HG03460 (cell line): ENCODE measurements around the gene LAPTM5.

ENCODE experiments used
- ATAC-seq: cut with Tn5 transposase; IDR thresholded peaks from one replicate; pipeline ENCODE4 v1.9.1; 2021; ENCODE audit not compliant: unreplicated experiment

LAPTM5 gene

DNA sequence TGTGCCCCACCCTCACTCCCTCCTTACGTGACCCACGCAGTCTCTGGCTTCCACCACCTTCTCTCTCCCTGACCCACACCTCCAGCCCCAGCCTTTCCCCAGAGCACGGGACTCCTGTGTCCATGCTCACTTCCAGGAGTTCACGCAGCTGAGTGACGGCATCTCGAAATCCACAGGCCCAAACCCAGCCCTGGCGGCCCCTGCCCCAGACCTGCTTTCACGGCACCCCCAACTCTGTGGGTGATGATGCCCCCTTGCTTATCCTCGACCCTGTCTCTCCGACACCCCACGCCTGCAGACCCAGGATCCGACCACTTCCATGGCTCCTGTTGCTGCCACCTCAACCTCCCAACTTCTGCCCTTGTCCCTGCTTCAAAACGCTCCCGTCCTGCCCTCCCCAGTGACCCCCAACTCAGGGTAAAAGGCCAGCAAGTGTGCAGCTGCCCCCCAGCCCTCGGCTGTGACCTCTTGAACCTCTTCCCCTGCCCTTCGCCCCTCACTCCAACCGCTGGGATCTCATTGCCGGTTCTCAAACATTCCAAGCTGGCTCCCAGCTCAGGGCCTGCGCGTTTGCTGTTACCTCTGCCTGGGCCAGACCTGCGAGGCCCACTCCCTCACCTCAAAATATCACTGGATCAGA, 30.4 kb upstream of the LAPTM5 start:
- ATAC-seq, result no peak

- no peak for ATAC-seq
These were observed 29.7 kb upstream of the LAPTM5 start for GRCh38 chr1:30787266-30787665.

- no peak for ATAC-seq
These were observed 28.9 kb upstream of the LAPTM5 start for GRCh38 chr1:30786264-30786991.

DNA sequence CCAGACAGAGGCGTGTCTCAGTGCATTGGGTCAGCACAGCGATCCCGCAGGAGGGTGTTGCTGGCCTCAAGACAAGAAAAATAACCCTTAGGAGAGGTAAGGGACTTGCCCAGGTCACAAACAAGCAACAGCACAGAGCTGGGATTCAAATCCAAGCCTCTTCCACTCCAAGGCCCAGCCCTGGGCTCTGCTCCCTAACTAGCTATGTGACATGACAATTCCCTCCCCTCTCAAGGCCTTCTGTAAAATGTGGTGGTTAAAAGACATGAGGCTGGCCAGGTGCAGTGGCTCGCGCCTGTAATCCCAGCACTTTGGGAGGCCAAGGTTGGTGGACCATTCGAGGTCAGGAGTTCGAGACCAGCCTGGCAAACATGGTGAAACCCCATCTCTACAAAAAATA, 28.1 kb upstream of the LAPTM5 start:
- no peak for ATAC-seq

DNA sequence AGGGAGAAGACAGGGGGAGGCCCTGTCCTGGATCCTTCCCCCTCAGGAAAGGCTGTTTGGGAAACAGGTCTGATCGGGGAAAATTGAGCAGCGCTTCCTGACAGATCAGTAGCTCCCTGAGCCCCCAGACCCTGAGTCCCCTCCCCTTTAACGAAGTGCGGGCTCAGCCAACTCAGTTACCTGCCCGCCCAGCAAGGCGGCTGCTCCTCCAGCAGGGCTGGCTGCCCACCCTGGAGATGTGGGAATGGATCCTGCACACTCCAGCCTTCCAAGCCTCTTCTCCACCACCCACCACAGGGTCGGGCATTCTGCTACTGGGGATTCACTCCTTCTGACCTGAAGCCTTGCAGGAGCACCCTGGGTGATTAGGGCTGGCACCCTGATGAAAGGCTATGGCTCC, 27.6 kb upstream of the LAPTM5 start:
- ATAC-seq, result no peak

DNA sequence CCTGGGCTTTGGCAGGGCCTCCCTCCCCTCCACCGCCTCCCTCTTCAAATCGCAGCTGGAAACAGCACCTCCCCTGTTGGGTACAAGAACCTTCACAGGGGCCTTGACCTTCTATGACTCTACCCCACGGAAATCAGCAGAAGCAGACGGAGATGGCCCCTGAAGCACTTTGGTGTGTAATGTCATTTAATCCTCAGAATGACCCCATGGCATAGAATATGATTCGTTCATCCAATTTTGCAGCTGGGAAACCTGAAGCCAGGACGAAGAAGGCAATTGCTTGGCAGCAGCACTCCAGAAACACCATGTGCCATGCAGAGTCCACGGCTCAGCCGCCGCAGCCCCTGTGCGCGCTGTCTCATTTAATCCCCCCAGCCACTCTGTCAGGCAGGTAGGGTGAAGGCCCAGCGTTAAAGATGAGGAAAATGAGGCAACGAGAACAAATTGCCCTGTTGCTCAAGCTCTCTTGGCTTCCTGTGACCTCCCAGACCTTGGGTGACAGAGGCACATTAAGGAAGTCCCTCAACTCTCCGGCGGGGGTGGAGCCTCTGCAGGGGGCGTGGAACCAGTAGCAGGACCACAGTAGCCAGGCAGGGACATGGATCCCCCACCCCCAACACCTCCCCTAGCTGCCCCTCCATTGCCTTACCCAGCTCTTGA, 25.8 kb upstream of the LAPTM5 start:
- no peak for ATAC-seq

DNA sequence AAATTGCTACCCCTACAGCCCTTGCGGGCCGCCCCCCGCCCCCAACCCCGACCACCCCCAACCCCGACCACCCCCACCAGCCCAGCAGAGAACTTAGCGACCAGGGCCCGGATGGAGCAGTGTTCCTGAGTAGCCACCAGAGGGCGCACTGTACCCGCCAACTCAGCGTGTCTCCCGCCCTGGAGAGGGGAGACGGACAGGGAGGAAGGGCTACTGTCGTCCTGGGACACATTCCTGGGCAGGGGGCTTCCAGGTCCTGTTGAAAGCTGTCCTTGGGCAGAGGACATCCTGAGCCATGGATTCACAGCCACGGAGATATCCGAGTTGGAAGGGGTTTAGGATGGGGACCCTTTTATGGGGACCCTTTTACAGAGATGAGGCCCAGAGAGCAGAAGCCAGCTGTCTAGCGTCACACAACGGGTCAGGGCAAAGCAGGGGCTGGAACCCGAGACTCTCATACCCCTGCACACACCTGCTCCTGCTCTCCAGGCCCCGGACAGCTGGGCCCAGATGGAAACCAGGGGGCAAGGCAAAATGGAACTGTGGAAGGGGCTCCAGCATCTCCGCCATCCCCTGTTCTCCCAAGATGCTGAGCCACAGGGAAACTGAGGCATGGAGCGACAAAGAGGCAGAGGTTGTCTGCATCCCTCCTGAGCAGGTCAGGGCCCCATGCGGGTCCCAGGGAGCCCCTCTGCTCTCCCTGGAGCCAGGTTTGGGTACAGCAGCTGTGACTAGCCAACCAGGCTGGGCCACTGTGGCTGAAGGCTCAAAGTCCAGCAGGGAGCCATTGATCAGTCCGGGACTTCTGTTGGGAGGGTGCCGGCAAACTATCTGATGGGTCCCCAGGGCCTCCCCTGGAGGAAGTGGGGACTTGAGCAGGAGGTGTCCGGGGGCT, 25.0 kb upstream of the LAPTM5 start:
- ATAC-seq, result peak; percentile 57

GRCh38 chr1:30781906-30782305, 24.3 kb upstream of the LAPTM5 start:
- ATAC-seq, result no peak

DNA sequence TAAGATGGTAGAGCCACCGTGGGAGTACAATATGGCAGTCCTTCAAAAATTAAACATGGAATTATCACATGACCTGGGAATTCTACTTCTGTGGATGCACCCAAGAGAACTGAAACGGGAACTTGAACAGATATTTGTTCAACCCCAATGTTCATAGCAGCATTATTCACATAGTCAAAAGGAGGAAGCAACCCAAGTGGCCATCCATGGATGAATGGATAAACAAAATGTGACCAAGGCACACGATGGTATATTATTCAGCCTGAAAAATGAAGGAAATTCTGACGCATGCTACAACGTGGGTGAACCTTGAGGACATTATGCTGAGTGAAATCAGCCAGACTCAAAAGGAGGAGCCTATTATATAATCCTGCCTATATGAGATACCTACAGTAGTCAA, 22.8 kb upstream of the LAPTM5 start:
- no peak for ATAC-seq

GRCh38 chr1:30779294-30780071, 21.9 kb upstream of the LAPTM5 start:
- ATAC-seq, result peak; percentile 55

- ATAC-seq, result no peak
These were observed 21.4 kb upstream of the LAPTM5 start for GRCh38 chr1:30778979-30779293.

DNA sequence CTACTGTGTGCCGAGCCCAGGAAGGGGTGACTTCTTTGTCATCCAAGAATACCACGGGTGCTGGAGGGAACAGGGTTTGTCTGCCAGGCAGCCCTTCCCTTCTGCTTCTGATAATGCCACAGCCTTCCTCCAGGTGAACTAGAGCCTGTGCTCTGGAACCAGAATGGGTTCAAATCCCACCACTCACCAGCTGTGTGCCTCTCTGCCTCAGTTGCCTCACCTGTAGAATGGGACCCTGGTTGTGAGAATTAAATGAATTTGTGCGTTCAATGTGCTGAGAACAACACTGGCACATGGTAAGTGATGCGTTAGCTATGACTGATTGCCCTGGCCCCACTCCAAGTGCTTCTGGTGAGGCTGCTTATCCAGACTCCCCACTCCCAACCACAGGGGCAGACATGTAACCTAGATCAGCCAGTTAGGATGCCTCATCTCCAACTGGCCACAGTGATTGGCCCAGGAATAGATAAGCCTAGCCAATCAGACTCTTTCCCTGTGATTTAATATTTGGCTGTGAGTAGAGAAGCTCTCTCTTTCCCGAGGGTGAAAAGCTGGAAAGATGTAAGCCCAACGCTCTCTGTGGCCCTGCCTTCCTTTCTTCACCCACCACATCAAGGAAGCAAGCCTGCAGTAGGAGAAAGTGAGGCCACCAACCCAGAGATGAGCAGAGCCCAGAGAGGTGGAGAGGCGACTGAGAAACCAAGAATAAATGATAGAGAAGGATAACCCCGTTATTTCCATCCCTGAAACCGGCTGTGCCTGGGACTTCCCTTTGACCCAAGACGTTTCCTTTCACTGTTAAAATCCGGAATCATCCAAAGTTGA, 20.8 kb upstream of the LAPTM5 start:
- no peak for ATAC-seq

DNA sequence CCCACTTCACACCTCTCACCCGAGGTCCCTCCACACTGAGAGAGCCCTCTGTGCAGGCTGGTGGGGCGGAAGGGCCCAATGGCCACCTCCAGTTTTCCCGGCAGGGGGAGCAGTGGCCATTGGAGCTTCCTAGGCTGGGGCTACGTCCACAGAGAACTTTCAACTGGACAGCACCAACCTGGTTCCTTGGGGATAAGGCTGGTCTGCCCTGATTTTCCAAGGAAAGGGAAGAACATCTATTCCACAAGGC, 20.3 kb upstream of the LAPTM5 start:
- ATAC-seq, result no peak

- ATAC-seq, result no peak
These were observed 19.7 kb upstream of the LAPTM5 start for GRCh38 chr1:30777060-30777903.

DNA sequence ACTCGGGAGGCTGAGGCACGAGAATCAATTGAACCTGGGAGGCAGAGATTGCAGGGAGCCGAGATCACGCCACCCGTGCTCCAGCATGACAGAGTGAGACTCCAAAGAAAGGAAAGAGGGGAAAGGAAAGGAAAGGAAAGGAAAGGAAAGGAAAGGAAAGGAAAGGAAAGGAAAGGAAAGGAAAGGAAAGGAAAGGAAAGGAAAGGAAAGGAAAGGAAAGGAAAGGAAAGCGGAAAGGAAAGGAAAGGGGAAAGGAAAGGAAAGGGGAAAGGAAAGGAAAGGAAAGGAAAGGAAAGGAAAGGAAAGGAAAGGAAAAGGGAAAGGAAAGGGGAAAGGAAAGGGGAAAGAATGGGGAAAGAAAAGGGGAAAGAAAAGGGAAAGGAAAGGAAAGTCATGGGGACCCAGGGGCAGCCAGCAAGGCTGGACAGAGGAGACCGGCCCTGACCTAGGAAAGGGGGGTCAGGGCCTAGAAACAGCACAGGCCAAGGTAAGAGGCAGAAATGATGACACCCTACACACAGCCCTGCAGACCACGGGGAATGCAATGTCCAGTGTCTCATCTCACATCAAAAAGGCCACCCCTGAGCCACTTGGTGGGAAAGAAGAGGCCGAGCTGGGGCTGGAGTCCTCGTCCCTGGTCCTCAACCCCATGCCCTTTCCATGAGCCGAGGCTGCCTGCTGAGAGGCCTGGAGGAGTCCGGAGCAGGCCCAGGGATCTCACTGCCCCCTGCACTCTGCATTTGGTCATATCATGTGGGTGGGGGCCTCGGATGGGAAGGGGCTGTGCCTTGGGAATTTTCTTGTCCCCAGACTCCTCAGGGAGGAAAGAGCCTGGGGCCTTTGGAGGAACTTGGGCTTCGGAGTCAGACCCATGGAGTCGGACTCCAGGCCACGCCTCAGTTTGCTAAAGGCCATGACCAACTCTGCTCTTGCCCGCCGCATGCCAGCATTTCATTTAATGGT, 18.8 kb upstream of the LAPTM5 start:
- no peak for ATAC-seq

DNA sequence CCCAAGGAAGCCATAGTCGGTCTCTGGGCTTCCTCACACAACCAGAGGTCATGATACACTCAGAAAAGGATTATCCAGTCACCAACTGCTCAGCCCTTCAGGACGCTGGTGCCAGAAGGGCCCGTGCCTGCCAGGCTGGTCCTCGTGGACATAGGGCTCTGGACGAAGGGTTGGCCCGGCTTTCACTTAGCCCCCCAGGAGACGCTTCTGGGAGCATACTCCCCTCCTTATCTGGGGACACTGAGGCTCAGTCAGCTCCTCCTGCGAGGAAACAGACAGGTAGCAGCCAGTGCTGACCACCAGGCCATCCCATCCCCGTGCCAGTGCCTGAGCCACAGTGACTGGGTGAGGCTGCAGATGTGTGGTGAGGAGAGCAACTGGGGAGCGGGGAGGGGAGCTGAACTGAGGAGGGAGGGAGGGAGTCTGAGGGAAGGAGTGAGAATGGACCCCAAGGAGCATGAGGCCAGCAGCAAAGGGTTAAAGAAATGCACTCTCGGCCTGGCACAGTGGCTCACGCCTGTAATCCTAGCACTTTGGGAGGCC, 17.9 kb upstream of the LAPTM5 start:
- ATAC-seq, result no peak

DNA sequence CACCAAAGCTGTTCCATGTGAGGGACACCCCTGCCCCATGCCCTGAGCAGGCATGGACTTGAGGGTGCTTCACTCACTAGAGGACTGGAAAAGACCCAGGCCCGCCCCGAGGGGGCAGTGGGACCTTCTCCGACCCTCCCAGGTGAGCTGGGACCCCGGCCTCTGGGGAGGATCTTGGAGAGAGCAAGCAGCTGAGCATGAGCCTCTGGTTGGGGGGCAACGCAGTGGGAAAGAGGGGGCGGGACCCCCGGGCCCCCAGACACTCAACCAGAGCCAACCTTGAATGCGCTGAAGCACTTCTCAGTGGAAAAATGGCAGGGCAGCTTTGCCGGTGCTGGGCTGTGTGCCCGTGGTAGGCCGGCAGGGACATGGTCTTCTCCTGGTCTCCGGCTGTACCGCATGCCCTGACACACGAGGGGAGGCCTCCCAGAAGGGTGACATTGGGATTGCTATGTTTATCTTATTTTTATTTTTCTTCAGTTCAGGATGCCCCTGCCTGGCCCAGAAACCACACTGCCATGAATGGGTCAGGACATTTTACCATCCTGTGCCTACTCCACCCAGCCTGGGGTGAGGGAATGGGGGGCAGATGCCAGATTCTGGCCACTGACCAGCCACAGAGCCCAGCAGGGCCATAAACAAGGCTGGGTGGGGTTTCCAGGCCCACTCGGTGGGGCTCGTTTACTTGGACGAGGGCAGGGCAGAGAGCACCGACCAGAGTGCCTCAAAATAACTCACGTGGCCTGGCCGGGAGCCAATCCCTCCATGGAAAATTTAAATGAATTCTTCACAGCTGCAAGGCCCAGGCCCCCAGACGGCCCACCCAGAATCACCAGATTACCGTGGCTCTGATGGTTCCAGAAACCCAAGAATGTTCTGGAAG, 17.2 kb upstream of the LAPTM5 start:
- no peak for ATAC-seq
